DMS53 (cell line): ENCODE measurements around the gene MAGEF1.

ENCODE experiments used
- DNase-seq: peaks from one replicate; lab custom pipeline; 2025; lab: John Stamatoyannopoulos, UW

The MAGEF1 gene, protein sequence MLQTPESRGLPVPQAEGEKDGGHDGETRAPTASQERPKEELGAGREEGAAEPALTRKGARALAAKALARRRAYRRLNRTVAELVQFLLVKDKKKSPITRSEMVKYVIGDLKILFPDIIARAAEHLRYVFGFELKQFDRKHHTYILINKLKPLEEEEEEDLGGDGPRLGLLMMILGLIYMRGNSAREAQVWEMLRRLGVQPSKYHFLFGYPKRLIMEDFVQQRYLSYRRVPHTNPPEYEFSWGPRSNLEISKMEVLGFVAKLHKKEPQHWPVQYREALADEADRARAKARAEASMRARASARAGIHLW

GRCh38 chr3:184711493-184712247 is at the start of gene MAGEF1:
Gene MAGEF1, minus strand, starts transcription at chr3:184712064. Its CDS starts 243 bp downstream, at chr3:184711821.
- peak; percentile 87 for DNase-seq

- no peak for DNase-seq
Measured at GRCh38 chr3:184761075-184761841, 49.4 kb upstream of the MAGEF1 start.

DNA sequence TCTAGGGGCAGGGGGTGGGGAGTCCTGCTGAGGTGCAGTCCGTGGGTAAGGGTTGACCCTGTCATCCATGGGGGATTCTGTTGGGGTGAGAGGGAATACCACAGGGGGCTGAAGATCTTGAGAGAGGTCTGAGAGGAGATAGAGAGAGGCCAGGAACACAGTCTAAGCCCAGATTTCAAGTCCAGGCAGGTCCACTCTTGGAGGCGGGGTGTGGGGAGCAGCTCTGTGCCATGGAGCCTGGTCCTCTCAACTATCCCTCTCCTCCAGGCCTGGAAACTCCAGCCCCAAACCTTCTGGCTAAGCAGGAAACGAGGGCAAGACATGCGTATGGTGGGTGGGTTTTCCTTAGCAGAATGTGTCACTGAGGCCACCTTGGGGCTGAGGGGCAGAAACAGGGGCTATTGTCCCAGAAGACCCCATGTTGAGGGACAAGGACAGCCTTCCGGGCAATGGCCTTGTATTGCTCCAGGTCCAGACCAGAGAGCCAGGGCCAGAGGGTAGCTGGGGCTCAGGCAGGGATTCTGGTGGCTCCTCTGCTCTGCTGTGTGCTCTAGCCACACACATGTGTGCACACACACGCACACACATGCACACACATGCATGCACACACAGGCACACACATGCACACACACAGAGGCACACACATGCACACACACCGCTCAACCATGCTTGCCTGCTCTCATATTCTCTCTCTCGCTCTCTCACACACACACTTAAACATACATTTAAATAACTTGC is 48.6 kb upstream of the MAGEF1 start:
- DNase-seq = no peak

DNA sequence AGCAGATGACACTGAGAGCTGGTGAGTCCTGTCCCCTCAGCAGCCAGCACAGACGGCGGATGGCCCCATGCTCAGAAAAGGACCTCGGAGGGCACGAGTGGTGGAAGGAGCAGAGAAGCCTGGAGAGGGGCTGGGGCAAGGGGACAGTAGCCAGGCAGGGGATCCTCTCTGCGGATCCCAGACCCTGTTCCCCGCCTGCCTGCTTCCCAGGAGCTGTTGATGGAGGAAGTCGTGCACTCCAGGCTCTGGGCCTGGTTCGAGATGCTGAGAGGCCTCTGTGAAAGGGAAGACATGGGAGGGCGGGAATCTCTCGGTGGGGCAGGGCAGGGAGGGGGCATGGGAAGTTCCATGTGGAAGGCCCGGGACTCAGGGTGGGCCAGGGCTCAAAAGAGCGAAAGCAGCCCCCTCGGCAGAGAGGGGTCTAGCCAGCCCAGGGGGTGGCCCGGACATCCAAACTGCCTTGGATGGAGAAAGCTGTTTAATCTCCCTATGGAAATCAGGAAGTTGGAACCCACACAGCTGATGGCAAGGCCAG is 47.9 kb upstream of the MAGEF1 start:
- no peak for DNase-seq

DNA sequence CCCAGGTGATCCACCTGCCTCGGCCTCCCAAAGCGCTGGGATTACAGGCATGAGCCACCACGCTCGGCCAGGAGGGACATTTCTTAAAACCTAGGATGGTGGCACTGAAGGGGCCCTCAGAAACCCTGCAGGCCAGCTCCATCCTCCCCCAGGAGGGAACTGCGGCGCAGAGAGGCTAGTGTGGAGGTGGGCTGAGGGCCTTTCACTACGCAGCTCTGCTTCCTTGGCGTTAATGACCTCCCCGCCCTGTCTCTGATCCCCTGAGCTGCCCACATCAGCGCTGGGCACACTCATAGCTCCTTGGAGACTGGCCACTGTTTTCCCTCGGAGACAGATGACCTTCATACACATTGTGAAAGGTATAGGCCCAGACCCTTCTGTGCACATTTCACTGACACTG is 46.2 kb upstream of the MAGEF1 start:
- no peak for DNase-seq

GRCh38 chr3:184757022-184757651 is 45.3 kb upstream of the MAGEF1 start:
- DNase-seq = no peak

- DNase-seq = no peak
Measured at GRCh38 chr3:184756151-184757021, 44.5 kb upstream of the MAGEF1 start.

DNA sequence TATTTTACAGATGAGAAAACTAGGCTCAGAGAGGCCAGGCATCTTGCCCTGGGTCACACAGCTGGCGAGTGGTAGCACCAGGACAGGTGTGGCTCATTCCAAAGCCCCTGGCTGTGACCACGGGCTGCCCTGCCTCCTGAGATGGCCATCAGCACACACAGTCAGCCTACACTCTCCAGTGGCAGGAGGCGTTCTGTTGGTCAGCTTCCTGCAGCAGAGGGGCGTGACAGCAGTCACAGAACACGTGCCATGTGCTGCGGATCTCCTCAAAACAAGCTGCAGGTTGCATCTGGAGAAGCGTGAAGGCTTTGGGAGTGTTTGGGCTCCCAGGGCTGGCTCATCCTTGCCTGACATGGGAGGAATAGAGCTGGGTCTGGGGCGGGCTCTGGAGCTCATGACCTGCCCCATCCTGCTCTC is 43.5 kb upstream of the MAGEF1 start:
- DNase-seq = no peak

- no peak for DNase-seq
Measured at GRCh38 chr3:184752361-184752760, 40.5 kb upstream of the MAGEF1 start.

DNA sequence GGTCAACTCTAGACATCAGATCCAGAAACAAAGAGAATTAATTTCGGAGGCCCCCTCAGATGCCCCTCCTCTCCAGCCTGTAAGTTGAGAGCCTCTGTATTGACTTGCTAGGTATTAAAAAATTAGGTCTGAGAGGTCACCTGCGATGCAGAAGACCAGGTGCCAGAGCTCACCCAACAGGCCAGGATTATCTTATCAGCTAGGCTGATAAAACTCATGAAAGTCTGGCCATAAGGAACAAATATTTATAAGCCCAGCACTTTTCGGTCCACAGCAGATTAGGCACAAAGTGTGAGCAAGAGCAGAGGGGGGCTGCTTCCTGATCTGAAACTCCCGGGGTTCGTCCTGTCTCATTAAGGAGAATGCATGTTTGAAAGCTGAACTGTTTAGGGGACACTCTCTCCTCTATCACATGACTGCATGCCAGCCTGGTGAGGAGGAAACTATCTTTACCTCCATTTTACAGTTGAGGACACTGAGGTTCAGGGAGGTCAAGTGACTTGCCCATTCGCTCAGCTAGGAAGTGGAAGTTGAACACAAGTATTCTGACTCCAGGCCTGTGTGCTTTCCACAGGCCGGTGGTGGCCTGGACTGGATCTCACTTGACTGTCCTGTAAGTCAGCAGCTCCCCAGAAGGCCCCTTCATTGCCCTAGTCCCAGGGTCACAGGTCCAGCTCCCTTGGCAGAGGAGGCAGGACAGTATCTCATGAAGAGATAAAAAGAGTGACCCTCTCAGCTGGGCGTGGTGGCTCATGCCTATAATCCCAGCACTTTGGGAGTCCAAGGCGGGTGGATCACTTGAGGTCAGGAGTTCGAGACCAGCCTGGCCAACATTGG is 39.6 kb upstream of the MAGEF1 start:
- no peak for DNase-seq

GRCh38 chr3:184750349-184751083 is 38.7 kb upstream of the MAGEF1 start:
- DNase-seq = no peak

GRCh38 chr3:184749168-184749744 is 37.4 kb upstream of the MAGEF1 start:
- DNase-seq = no peak

- peak; percentile 59 for DNase-seq
Measured at GRCh38 chr3:184748219-184749135, 36.6 kb upstream of the MAGEF1 start.

DNA sequence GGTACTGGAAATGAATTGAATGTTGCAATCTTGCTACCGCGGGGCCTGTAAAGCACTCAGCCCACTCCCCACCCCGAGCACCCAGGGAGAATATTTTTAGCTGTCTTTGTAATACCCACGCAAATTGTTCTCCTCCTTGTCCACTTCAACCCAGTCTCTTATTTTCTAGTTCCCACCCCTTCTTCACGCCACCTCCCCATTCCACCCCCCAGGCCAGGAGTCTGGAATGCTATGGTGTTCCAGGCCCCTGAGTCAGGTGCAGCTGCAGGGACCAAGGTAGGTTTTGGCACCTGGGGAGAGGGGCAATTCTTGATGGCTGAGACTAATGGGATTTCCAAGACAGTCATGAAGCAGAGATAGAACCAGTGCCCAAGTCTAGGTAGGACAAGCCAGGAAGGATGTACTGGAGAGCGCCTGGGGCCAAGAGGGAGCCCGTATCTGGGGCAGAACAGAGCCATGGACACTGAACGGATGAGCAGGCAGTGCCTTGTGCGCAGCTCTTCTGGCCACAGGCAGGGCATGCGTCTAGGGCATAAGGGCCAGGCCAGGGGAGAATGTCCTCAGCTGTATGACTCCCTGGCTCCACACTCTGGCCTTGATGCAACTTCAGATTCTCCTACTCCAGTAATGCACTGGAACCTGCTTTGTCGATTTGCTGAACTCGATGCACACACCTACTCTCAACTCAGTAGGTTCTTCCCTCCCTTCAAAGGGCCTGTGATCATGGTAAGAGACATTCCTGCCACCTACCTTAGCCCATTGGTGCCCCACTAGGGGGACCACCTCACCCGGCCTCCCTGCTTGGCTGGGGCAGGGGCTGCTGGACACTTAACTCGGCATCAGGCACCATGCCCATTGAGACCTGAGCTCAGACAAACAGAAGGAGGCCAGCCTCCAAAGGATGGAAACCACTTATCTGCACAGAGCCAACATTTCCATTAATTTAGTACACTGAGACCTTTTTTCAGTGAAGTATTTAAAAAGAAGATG is 34.6 kb upstream of the MAGEF1 start:
- no peak for DNase-seq

DNA sequence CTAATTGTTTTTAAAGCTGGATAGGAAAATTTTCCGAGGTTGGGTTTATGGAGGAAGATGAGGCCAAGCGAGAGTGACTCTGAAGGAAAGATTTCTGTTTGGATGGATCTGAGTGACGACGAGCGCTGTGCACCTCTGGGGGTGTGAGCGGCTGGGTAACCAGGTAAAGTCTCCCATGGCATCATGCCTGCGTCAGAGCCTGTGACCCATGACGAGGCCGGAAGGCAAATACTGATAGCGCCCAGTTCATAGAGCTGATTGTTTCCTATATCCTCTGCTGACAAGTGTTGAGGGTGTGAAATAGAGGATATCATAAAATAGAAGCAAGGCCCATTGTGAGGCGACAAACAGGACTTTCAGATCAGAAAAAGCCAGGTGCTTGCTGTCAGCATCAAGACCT is 33.7 kb upstream of the MAGEF1 start:
- no peak for DNase-seq

DNA sequence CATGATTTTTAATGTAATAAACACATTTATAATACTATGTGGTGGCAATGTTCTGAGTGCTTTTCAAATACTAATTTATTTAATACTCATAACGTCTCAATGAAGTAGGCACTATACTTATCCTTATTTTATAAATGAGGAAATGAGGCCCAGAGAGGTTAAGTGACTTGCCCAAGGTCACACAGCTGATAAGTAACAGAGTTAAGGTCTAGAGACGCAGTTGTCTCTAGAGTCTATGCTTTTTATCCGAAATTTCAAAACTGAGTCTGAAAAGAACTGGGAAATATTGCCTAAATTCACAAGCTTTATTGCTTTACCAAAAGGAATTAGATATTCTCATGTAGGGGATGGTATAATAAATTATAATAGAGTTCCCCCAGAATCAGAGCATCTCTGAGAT is 31.4 kb upstream of the MAGEF1 start:
- DNase-seq = no peak
